ENCODE results near the gene PPP4R3A.
A peak's percentile ranks its signal among the peaks of the same experiment; 100 is the strongest.
"Not testable (repeated sequence)": the region's sequence is repeated elsewhere in the genome, so short reads cannot be mapped to it uniquely, and the experiment has no call there.

Gene PPP4R3A

GRCh38 chr14:91510171-91511042 lies at the start of gene PPP4R3A:
Gene PPP4R3A (minus strand): TSS chr14:91510310. CDS start chr14:91509647, 663 bp downstream.
- peak; percentile 77 to 100 (median 92) for DNase-seq

- DNase-seq: no peak
These were observed 45.4 kb upstream of the PPP4R3A start for GRCh38 chr14:91555531-91555930.

GRCh38 chr14:91554535-91555332 lies 44.6 kb upstream of the PPP4R3A start:
- no peak for DNase-seq

GRCh38 chr14:91548108-91548507 lies 38.0 kb upstream of the PPP4R3A start:
- DNase-seq: no peak

GRCh38 chr14:91545946-91546716 lies 36.0 kb upstream of the PPP4R3A start:
- no peak for DNase-seq

- DNase-seq: no peak
These were observed 35.1 kb upstream of the PPP4R3A start for GRCh38 chr14:91545204-91545603.

GRCh38 chr14:91536327-91536726 lies 26.2 kb upstream of the PPP4R3A start:
- no peak for DNase-seq

- DNase-seq: not testable (repeated sequence)
These were observed 23.9 kb upstream of the PPP4R3A start for GRCh38 chr14:91534059-91534458.

GRCh38 chr14:91533623-91534022 lies 23.5 kb upstream of the PPP4R3A start:
- no peak for DNase-seq

- no peak for DNase-seq
These were observed 13.9 kb upstream of the PPP4R3A start for GRCh38 chr14:91523972-91524371.

- no peak for DNase-seq
These were observed 11.0 kb upstream of the PPP4R3A start for GRCh38 chr14:91521061-91521640.

- no peak for DNase-seq
These were observed 10.0 kb upstream of the PPP4R3A start for GRCh38 chr14:91520138-91520537.

GRCh38 chr14:91519239-91520036 lies 9.3 kb upstream of the PPP4R3A start:
- no peak for DNase-seq

- DNase-seq: no peak
These were observed 6.7 kb upstream of the PPP4R3A start for GRCh38 chr14:91516663-91517388.

GRCh38 chr14:91515979-91516378 lies 5.9 kb upstream of the PPP4R3A start:
- DNase-seq: no peak

GRCh38 chr14:91511043-91511383 lies 903 bp upstream of the PPP4R3A start:
- DNase-seq: peak in 2 of 58 donors; percentile 4 to 26

GRCh38 chr14:91509878-91510170 lies 286 bp downstream of the PPP4R3A start:
- DNase-seq: peak in 8 of 58 donors; percentile 16 to 76 (median 62)

GRCh38 chr14:91509083-91509877 lies 830 bp downstream of the PPP4R3A start:
- DNase-seq: peak in 32 of 58 donors; percentile 4 to 64 (median 29)

- DNase-seq: no peak
These were observed 2.0 kb downstream of the PPP4R3A start for GRCh38 chr14:91508105-91508504.

Data from anterior cingulate cortex (tissue), 58 donors.